HEK293 (cell line): ENCODE results near the gene MAPT.

ENCODE experiments used
- RBAK ChIP-seq: fragments of 450-650 bp; formaldehyde crosslinking; IDR thresholded peaks from 2 replicates; pipeline ENCODE4 v1.5.1; 2016; ENCODE audit warnings: missing biosample characterization, missing genetic modification characterization
- TCF7L2 ChIP-seq: IDR thresholded peaks from 2 replicates; pipeline ENCODE4 v1.6.1; 2011; ENCODE audit warnings: low read depth, mild to moderate bottlenecking, inconsistent platforms, low read length, moderate library complexity, borderline replicate concordance
- WT1 ChIP-seq: fragments of 450-650 bp; formaldehyde crosslinking; IDR thresholded peaks from 2 replicates; pipeline ENCODE4 v1.5.1; 2016; ENCODE audit warnings: missing biosample characterization, missing genetic modification characterization
- YY1 ChIP-seq: fragments of 450-650 bp; formaldehyde crosslinking; IDR thresholded peaks from 2 replicates; pipeline ENCODE4 v1.5.1; 2018; ENCODE audit warnings: missing biosample characterization, missing genetic modification characterization
- ZBTB1 ChIP-seq: fragments of 450-650 bp; formaldehyde crosslinking; IDR thresholded peaks from 2 replicates; pipeline ENCODE4 v1.5.1; 2016; ENCODE audit warnings: missing biosample characterization, missing genetic modification characterization
- ZBTB44 ChIP-seq: fragments of 450-650 bp; IDR thresholded peaks from 2 replicates; pipeline ENCODE4 v1.5.1; 2018; ENCODE audit warnings: missing biosample characterization, mild to moderate bottlenecking, missing genetic modification characterization
- ZFP3 ChIP-seq: fragments of 450-650 bp; formaldehyde crosslinking; IDR thresholded peaks from 2 replicates; pipeline ENCODE4 v1.5.1; 2016; ENCODE audit warnings: low read depth, missing biosample characterization, missing genetic modification characterization
- ZNF121 ChIP-seq: fragments of 450-650 bp; formaldehyde crosslinking; IDR thresholded peaks from 2 replicates; pipeline ENCODE4 v1.5.1; 2016; ENCODE audit warnings: missing biosample characterization, missing genetic modification characterization
- ZNF138 ChIP-seq: fragments of 450-650 bp; formaldehyde crosslinking; IDR thresholded peaks from 2 replicates; pipeline ENCODE4 v1.5.1; 2016; ENCODE audit warnings: missing biosample characterization, missing genetic modification characterization, borderline replicate concordance
- ZNF140 ChIP-seq: fragments of 450-650 bp; formaldehyde crosslinking; IDR thresholded peaks from 2 replicates; pipeline ENCODE4 v1.5.1; 2016; ENCODE audit warnings: missing biosample characterization, missing genetic modification characterization
- ZNF223 ChIP-seq: fragments of 450-650 bp; formaldehyde crosslinking; IDR thresholded peaks from 2 replicates; pipeline ENCODE4 v1.5.1; 2016; ENCODE audit warnings: missing biosample characterization, missing genetic modification characterization
- ZNF266 ChIP-seq: fragments of 450-650 bp; formaldehyde crosslinking; IDR thresholded peaks from 2 replicates; pipeline ENCODE4 v1.5.1; 2016; ENCODE audit warnings: missing biosample characterization, missing genetic modification characterization, low read depth
- ZNF274 ChIP-seq, 2 experiments: fragments of 200-500 bp in 1 of 2; fragments of 450-650 bp in 1 of 2; sonication (Bioruptor generic) in 1 of 2; formaldehyde crosslinking in 1 of 2; IDR thresholded peaks; 2 replicates each; pipeline versions ENCODE4 v1.5.1 to v1.6.1; 2014 to 2016; ENCODE audit warnings: borderline replicate concordance in 1 of 2, inconsistent platforms in 1 of 2, low read length in 1 of 2, missing biosample characterization in 1 of 2, missing genetic modification characterization in 1 of 2
- ZNF37A ChIP-seq: fragments of 450-650 bp; IDR thresholded peaks from 2 replicates; pipeline ENCODE4 v1.5.1; 2018; ENCODE audit warnings: missing biosample characterization, missing genetic modification characterization
- ZNF404 ChIP-seq: fragments of 450-650 bp; formaldehyde crosslinking; IDR thresholded peaks from 2 replicates; pipeline ENCODE4 v1.5.1; 2017; ENCODE audit warnings: missing biosample characterization, missing genetic modification characterization
- ZNF433 ChIP-seq: fragments of 450-650 bp; formaldehyde crosslinking; IDR thresholded peaks from 2 replicates; pipeline ENCODE4 v1.5.1; 2016; ENCODE audit warnings: missing biosample characterization, missing genetic modification characterization, low read depth
- ZNF501 ChIP-seq: fragments of 450-650 bp; formaldehyde crosslinking; IDR thresholded peaks from 2 replicates; pipeline ENCODE4 v1.5.1; 2016; ENCODE audit warnings: missing biosample characterization, missing genetic modification characterization
- ZNF529 ChIP-seq: fragments of 450-650 bp; formaldehyde crosslinking; IDR thresholded peaks from 2 replicates; pipeline ENCODE4 v1.5.1; 2017; ENCODE audit warnings: missing genetic modification characterization, missing biosample characterization; ENCODE audit not compliant: insufficient replicate concordance
- ZNF555 ChIP-seq: fragments of 450-650 bp; formaldehyde crosslinking; conservative IDR thresholded peaks from 2 replicates; pipeline ENCODE4 v1.5.1; 2017; ENCODE audit warnings: missing biosample characterization, mild to moderate bottlenecking, missing genetic modification characterization, inconsistent platforms
- ZNF623 ChIP-seq: fragments of 450-650 bp; formaldehyde crosslinking; IDR thresholded peaks from 2 replicates; pipeline ENCODE4 v1.5.1; 2016; ENCODE audit warnings: missing biosample characterization, missing genetic modification characterization
- ZNF670 ChIP-seq: fragments of 450-650 bp; formaldehyde crosslinking; IDR thresholded peaks from 2 replicates; pipeline ENCODE4 v1.5.1; 2016; ENCODE audit warnings: missing biosample characterization, missing genetic modification characterization, low read depth
- ZSCAN23 ChIP-seq: fragments of 450-650 bp; formaldehyde crosslinking; IDR thresholded peaks from 2 replicates; pipeline ENCODE4 v1.5.1; 2016; ENCODE audit warnings: missing biosample characterization, missing genetic modification characterization
- ZSCAN5A ChIP-seq: fragments of 450-650 bp; formaldehyde crosslinking; IDR thresholded peaks from 2 replicates; pipeline ENCODE4 v1.5.1; 2016; ENCODE audit warnings: missing biosample characterization, missing genetic modification characterization
- ZXDB ChIP-seq: fragments of 450-650 bp; formaldehyde crosslinking; IDR thresholded peaks from 2 replicates; pipeline ENCODE4 v1.5.1; 2016; ENCODE audit warnings: missing biosample characterization, missing genetic modification characterization
- TF ChIP-seq, protein P1 (sequence below): fragments of 450-650 bp; formaldehyde crosslinking; conservative IDR thresholded peaks from 2 replicates; pipeline ENCODE4 v1.5.1; 2016; ENCODE audit warnings: low read depth, missing biosample characterization, missing genetic modification characterization
- TF ChIP-seq, protein P2 (sequence below): fragments of 450-650 bp; formaldehyde crosslinking; IDR thresholded peaks from 2 replicates; pipeline ENCODE4 v1.5.1; 2017; ENCODE audit warnings: missing biosample characterization, mild to moderate bottlenecking, missing genetic modification characterization, moderate library complexity
- TF ChIP-seq, protein P3 (sequence below): fragments of 450-650 bp; formaldehyde crosslinking; IDR thresholded peaks from 2 replicates; pipeline ENCODE4 v1.5.1; 2016; ENCODE audit warnings: missing biosample characterization, missing genetic modification characterization, borderline replicate concordance

The MAPT gene

GRCh38 chr17:46074540-46074939, 180.2 kb downstream of the MAPT start (continued):
- TF ChIP-seq ZNF555 (tag by site-specific recombination) (peak; percentile 87), ZBTB1 (tag by site-specific recombination) (0 out of 2 replicates have a peak, but pooled peaks have one; percentile 63), ZNF138 (peak; percentile 69; the same call in 1 of the 2 replicates), ZFP3 (tag by site-specific recombination) (no peak), YY1 (tag by site-specific recombination) (no peak), ZNF623 (tag by site-specific recombination) (peak; percentile 83), ZNF404 (tag by site-specific recombination) (peak; percentile 88; the same call in 1 of the 2 replicates), ZSCAN5A (tag by site-specific recombination) (no peak), ZNF670 (tag by site-specific recombination) (no peak), ZNF37A (tag by site-specific recombination) (no peak), ZNF223 (tag by site-specific recombination) (0 out of 2 replicates have a peak, but pooled peaks have one; percentile 53), ZNF529 (tag by site-specific recombination) (peak; percentile 48), ZNF121 (peak; percentile 16; the same call in 1 of the 2 replicates), ZNF274 (IDR thresholded peaks at IDR 0.05; ENCODE audit: low read length) (no peak), ZNF274 (tag by site-specific recombination; IDR thresholded peaks at IDR 0.05; ENCODE audit: borderline replicate concordance) (no peak), ZNF501 (peak; percentile 70; the same call in 1 of the 2 replicates), WT1 (tag by site-specific recombination) (no peak), ZBTB44 (tag by site-specific recombination) (no peak), ZNF140 (tag by site-specific recombination) (peak; percentile 92), ZNF266 (tag by site-specific recombination) (peak; percentile 94), TCF7L2 (no peak), RBAK (0 out of 2 replicates have a peak, but pooled peaks have one; percentile 55), ZSCAN23 (tag by site-specific recombination) (no peak), ZNF433 (peak; percentile 85), ZXDB (tag by site-specific recombination) (peak; percentile 79)
- TF ChIP-seq, protein P1, sequence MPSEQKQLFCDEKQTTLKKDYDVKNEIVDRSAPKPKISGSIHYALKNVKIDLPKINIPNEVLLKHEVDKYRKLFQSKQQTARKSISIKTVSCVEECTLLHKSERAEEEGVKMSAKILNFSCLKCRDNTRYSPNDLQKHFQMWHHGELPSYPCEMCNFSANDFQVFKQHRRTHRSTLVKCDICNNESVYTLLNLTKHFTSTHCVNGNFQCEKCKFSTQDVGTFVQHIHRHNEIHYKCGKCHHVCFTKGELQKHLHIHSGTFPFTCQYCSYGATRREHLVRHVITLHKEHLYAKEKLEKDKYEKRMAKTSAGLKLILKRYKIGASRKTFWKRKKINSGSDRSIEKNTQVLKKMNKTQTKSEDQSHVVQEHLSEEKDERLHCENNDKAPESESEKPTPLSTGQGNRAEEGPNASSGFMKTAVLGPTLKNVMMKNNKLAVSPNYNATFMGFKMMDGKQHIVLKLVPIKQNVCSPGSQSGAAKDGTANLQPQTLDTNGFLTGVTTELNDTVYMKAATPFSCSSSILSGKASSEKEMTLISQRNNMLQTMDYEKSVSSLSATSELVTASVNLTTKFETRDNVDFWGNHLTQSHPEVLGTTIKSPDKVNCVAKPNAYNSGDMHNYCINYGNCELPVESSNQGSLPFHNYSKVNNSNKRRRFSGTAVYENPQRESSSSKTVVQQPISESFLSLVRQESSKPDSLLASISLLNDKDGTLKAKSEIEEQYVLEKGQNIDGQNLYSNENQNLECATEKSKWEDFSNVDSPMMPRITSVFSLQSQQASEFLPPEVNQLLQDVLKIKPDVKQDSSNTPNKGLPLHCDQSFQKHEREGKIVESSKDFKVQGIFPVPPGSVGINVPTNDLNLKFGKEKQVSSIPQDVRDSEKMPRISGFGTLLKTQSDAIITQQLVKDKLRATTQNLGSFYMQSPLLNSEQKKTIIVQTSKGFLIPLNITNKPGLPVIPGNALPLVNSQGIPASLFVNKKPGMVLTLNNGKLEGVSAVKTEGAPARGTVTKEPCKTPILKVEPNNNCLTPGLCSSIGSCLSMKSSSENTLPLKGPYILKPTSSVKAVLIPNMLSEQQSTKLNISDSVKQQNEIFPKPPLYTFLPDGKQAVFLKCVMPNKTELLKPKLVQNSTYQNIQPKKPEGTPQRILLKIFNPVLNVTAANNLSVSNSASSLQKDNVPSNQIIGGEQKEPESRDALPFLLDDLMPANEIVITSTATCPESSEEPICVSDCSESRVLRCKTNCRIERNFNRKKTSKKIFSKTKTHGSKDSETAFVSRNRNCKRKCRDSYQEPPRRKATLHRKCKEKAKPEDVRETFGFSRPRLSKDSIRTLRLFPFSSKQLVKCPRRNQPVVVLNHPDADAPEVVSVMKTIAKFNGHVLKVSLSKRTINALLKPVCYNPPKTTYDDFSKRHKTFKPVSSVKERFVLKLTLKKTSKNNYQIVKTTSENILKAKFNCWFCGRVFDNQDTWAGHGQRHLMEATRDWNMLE (tag by site-specific recombination): peak; percentile 96
- TF ChIP-seq, protein P2, sequence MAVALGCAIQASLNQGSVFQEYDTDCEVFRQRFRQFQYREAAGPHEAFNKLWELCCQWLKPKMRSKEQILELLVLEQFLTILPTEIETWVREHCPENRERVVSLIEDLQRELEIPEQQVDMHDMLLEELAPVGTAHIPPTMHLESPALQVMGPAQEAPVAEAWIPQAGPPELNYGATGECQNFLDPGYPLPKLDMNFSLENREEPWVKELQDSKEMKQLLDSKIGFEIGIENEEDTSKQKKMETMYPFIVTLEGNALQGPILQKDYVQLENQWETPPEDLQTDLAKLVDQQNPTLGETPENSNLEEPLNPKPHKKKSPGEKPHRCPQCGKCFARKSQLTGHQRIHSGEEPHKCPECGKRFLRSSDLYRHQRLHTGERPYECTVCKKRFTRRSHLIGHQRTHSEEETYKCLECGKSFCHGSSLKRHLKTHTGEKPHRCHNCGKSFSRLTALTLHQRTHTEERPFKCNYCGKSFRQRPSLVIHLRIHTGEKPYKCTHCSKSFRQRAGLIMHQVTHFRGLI: no peak
- TF ChIP-seq, protein P3, sequence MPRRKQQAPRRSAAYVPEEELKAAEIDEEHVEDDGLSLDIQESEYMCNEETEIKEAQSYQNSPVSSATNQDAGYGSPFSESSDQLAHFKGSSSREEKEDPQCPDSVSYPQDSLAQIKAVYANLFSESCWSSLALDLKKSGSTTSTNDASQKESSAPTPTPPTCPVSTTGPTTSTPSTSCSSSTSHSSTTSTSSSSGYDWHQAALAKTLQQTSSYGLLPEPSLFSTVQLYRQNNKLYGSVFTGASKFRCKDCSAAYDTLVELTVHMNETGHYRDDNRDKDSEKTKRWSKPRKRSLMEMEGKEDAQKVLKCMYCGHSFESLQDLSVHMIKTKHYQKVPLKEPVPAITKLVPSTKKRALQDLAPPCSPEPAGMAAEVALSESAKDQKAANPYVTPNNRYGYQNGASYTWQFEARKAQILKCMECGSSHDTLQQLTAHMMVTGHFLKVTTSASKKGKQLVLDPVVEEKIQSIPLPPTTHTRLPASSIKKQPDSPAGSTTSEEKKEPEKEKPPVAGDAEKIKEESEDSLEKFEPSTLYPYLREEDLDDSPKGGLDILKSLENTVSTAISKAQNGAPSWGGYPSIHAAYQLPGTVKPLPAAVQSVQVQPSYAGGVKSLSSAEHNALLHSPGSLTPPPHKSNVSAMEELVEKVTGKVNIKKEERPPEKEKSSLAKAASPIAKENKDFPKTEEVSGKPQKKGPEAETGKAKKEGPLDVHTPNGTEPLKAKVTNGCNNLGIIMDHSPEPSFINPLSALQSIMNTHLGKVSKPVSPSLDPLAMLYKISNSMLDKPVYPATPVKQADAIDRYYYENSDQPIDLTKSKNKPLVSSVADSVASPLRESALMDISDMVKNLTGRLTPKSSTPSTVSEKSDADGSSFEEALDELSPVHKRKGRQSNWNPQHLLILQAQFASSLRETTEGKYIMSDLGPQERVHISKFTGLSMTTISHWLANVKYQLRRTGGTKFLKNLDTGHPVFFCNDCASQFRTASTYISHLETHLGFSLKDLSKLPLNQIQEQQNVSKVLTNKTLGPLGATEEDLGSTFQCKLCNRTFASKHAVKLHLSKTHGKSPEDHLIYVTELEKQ: peak; percentile 43; the same call in 1 of the 2 replicates
